Measurements from ENCODE around the gene C16orf87.

C16orf87 gene

GRCh38 chr16:46843898-46844642 is 13.1 kb upstream of the C16orf87 start:
- DNase-seq, result no peak

GRCh38 chr16:46842192-46842895 is 11.4 kb upstream of the C16orf87 start:
- no peak for DNase-seq

GRCh38 chr16:46839986-46840443 is 9.0 kb upstream of the C16orf87 start:
- no peak for DNase-seq

GRCh38 chr16:46836534-46837530 is 5.9 kb upstream of the C16orf87 start:
- DNase-seq, result no peak

GRCh38 chr16:46833460-46833800 is 2.5 kb upstream of the C16orf87 start:
- DNase-seq, result no peak

GRCh38 chr16:46832757-46833459 is 1.9 kb upstream of the C16orf87 start:
- DNase-seq, result no peak

GRCh38 chr16:46830417-46830901 is 521 bp downstream of the C16orf87 start:
- no peak for DNase-seq

- DNase-seq, result no peak
Measured at GRCh38 chr16:46828943-46829342, 2.0 kb downstream of the C16orf87 start.

- DNase-seq, result no peak
Measured at GRCh38 chr16:46828292-46828691, 2.7 kb downstream of the C16orf87 start.

- no peak for DNase-seq
Measured at GRCh38 chr16:46826631-46827030, 4.3 kb downstream of the C16orf87 start.

GRCh38 chr16:46822270-46822669 is 8.7 kb downstream of the C16orf87 start:
- DNase-seq, result no peak

- DNase-seq, result no peak
Measured at GRCh38 chr16:46817961-46818360, 13.0 kb downstream of the C16orf87 start.

- DNase-seq, result no peak
Measured at GRCh38 chr16:46814790-46815189, 16.2 kb downstream of the C16orf87 start.

GRCh38 chr16:46813611-46814010 is 17.4 kb downstream of the C16orf87 start:
- no peak for DNase-seq

GRCh38 chr16:46812781-46813540 is 18.0 kb downstream of the C16orf87 start:
- no peak for DNase-seq

- DNase-seq, result no peak
Measured at GRCh38 chr16:46811682-46812081, 19.3 kb downstream of the C16orf87 start.

- DNase-seq, result no peak
Measured at GRCh38 chr16:46808997-46809396, 22.0 kb downstream of the C16orf87 start.

GRCh38 chr16:46807336-46807735 is 23.6 kb downstream of the C16orf87 start:
- DNase-seq, result no peak

GRCh38 chr16:46803373-46803772 is 27.6 kb downstream of the C16orf87 start:
- DNase-seq, result no peak

GRCh38 chr16:46801428-46802049 is 29.4 kb downstream of the C16orf87 start:
- DNase-seq, result no peak

- DNase-seq, result no peak
Measured at GRCh38 chr16:46800494-46800893, 30.5 kb downstream of the C16orf87 start.
